NB4 (cell line): ENCODE measurements around the gene PIR.

ENCODE experiments used
- DNase-seq: peaks from one replicate; pipeline ENCODE4 v3.0.0; 2010; ENCODE audit warnings: low read depth
- H3K4me3 ChIP-seq: one replicate; pipeline ENCODE4 v1.5.1; 2011; ENCODE audit warnings: mild to moderate bottlenecking, low read depth, low read length, moderate library complexity
- MYC ChIP-seq: IDR thresholded peaks from 2 replicates; pipeline ENCODE4 v1.6.1; 2011; ENCODE audit warnings: low read depth, low read length
- POLR2A ChIP-seq: IDR thresholded peaks from 2 replicates; pipeline ENCODE4 v1.6.1; 2011; ENCODE audit warnings: mild to moderate bottlenecking; ENCODE audit not compliant: insufficient read length; ENCODE audit errors: extremely low read depth
- TF ChIP-seq, protein P1 (sequence below): IDR thresholded peaks from 2 replicates; pipeline ENCODE4 v1.6.1; 2011; ENCODE audit warnings: low read depth, low read length
- TF ChIP-seq, protein P2 (sequence below): IDR thresholded peaks from one replicate; pipeline ENCODE4 v1.5.1; 2012; ENCODE audit warnings: low read depth, low read length

PIR gene

DNA sequence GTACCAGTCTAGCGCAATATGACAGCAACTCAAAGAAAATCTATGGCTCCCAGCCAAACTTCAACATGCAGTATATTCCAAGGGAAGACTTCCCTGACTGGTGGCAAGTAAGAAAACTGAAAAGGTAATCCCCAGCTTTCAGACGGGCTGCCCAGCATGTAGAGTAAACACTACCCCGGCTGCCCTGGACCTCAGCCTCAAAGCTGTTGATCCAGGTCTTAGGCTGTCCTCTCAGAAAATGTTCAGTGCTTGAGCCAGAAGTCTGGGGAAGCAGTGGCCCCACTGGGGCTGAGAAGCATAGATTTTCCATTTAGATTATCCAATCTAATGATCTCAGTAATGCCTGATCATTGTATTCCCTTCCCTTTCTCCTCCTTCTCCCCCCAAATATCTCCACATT, 29.3 kb upstream of the PIR start:
- no peak for TF ChIP-seq POLR2A
- TF ChIP-seq, protein P1, sequence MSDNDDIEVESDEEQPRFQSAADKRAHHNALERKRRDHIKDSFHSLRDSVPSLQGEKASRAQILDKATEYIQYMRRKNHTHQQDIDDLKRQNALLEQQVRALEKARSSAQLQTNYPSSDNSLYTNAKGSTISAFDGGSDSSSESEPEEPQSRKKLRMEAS: no peak
- DNase-seq: no peak
- H3K4me3 ChIP-seq: no peak overlapping the region

DNA sequence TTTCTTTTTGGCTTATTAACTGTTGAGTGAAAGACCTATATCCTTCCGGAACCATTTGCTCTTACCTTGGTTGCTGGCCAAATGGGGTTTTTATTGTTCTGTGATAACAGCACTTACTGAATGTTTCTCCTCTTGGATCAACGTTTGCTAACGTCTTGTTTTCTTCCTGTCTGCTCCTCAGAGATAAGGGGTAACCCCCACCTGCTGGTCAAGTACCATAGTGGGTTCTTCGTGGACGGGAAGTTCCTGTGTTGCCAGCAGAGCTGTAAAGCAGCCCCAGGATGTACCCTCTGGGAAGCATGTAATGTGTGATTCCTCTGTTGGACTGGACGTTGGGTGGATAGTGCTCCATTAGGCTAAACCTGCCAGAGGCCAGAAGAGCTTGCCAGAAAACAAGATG, 22.8 kb upstream of the PIR start:
- DNase-seq: no peak
- no peak overlapping the region for H3K4me3 ChIP-seq
- TF ChIP-seq, protein P2, sequence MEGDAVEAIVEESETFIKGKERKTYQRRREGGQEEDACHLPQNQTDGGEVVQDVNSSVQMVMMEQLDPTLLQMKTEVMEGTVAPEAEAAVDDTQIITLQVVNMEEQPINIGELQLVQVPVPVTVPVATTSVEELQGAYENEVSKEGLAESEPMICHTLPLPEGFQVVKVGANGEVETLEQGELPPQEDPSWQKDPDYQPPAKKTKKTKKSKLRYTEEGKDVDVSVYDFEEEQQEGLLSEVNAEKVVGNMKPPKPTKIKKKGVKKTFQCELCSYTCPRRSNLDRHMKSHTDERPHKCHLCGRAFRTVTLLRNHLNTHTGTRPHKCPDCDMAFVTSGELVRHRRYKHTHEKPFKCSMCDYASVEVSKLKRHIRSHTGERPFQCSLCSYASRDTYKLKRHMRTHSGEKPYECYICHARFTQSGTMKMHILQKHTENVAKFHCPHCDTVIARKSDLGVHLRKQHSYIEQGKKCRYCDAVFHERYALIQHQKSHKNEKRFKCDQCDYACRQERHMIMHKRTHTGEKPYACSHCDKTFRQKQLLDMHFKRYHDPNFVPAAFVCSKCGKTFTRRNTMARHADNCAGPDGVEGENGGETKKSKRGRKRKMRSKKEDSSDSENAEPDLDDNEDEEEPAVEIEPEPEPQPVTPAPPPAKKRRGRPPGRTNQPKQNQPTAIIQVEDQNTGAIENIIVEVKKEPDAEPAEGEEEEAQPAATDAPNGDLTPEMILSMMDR: no peak
- TF ChIP-seq, protein P1: no peak
- TF ChIP-seq POLR2A (no peak), MYC (no peak)

DNA sequence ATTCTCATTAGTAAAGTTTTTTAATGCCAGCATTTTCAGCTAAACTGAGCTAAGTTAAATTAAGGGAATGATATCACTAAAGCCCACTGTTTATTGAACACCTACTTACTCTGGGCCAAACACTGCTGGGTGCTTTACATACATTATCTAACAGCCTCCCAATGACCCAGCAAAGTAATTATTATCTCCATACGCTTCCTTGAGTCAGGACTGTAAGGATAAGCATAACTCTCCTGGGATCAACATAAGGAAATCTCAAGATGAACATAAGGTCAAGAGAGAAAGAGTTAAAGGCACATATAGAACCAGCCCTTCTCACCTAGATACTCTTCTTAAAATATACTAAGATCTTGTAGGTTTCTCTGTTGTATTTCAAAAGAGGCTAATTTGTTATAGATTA, 21.1 kb upstream of the PIR start:
- TF ChIP-seq POLR2A (no peak), MYC (no peak)
- TF ChIP-seq, protein P1: no peak
- TF ChIP-seq, protein P2: no peak
- no peak overlapping the region for H3K4me3 ChIP-seq

DNA sequence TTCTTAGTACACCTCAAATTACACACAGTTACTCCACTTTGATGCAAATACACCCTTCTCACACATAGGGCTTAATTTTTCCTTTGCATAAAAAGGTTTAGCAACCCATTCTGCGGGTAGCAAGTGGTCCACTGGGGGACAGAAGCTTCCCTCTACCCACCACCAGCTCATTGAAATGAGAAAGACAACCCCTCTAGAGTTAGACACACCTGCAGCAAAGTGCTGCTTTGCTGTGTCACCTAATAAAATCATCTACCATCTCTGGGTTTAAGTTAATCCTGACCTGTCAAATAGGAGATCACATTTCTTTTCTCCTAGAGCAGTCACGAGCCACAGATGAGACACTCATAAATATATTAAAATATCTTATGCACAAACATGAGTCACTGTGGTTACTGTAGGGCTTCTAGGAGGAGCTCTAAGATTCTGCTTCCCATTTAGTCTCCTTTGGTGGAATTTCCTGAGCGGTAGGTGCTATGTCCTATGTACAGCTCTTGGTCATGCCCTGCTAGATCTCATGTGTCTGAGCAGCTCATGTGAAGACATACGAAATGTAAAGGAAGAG, 19.4 kb upstream of the PIR start:
- TF ChIP-seq, protein P2: no peak
- TF ChIP-seq POLR2A (no peak), MYC (no peak)
- H3K4me3 ChIP-seq: no peak overlapping the region
- no peak for DNase-seq

More for the DNA sequence above, 21.1 kb upstream of the PIR start:
- no peak for DNase-seq

DNA sequence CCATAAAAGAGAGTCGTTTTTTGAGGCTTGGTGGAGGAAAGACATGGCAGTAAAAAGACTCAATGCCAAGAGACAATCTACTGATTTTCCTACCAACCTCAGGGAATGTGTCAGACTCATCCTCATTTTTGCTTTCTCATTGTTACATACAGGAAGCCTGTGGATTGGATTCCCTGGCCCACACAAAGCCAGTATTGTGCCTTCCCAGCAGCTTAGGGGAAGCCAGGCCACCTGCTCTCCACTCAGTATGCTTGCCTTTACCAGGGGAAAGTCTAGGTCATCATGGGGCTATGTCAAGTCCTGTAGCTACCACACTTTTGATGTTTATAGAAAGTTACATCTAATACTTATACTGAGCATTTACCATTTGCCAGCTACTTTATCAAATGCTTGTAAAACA, 18.4 kb upstream of the PIR start:
- no peak for DNase-seq
- no peak for TF ChIP-seq MYC
- TF ChIP-seq, protein P1: no peak

DNA sequence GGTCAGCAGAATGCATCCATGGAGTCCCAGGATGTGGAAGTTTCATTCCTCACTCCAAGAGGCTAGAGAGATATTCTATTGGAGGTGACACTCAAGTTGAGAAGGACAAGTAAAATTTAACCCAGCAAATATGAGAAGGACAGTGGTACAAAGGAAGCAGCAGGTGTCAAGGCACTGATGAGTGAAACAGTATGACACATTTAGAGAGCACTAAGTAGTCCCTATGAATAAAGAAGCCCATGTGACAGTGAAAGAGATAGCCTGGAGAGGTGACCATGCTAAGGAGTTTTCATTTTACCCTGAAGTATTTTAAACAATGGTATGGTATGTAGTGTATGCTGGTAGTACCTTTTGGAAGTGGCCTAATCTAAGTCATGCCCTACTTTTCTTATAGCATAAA, 16.7 kb upstream of the PIR start:
- DNase-seq: no peak
- TF ChIP-seq, protein P1: no peak
- TF ChIP-seq, protein P2: no peak
- TF ChIP-seq MYC (no peak), POLR2A (no peak)
- no peak overlapping the region for H3K4me3 ChIP-seq

More for the DNA sequence above, 18.4 kb upstream of the PIR start:
- no peak overlapping the region for H3K4me3 ChIP-seq

DNA sequence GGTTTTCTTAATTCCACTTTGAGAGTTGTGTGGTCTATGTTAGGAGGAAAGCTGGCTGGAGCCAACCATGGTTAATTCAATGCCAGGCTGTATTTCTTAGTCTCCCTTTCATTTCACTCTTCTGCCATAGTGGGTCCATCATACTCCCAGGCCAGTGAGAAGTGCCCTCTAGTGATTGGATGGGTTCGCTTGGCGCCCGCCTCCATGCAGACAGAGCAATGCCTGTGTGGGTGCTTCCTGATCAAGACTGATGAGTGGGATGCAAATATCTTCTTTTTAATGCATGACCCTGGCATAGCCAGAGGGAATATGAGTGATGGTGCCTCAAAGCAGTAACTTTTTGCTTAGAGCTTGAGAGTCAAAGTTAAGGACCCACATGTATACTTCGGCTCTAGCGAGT, 13.9 kb upstream of the PIR start:
- H3K4me3 ChIP-seq: no peak overlapping the region
- TF ChIP-seq POLR2A (no peak), MYC (no peak)
- TF ChIP-seq, protein P2: no peak
- TF ChIP-seq, protein P1: no peak
- no peak for DNase-seq
